Vagina (tissue), 2 donors: Measurements from ENCODE around the gene CSNK1D. TPM values are rescaled to one million over a fixed set of nuclear protein-coding genes. Genes with fewer than 3 reads are reported as not detected.

ENCODE experiments used
- DNase-seq, 2 donors: peaks; one replicate each; pipeline ENCODE4 v3.0.0-alpha.2; 2017; ENCODE audit errors: extremely low spot score in 2 of 2
- H3K27ac ChIP-seq: fragments of 200-600 bp; sonication (generic); one replicate; pipeline ENCODE4 v1.5.1; 2019
- H3K27me3 ChIP-seq: fragments of 200-600 bp; sonication (generic); one replicate; pipeline ENCODE4 v1.5.1; 2019
- H3K36me3 ChIP-seq, 2 donors: fragments of 200-600 bp; sonication (generic); one replicate each; pipeline ENCODE4 v1.5.1; 2017 to 2019
- H3K4me1 ChIP-seq: fragments of 200-600 bp; sonication (generic); one replicate; pipeline ENCODE4 v1.5.1; 2019
- H3K4me3 ChIP-seq, 2 donors: fragments of 200-600 bp; sonication (generic); 1 replicate in 1 of 2; 2 replicates in 1 of 2; pipeline ENCODE4 v1.5.1; 2016 to 2019
- H3K9me3 ChIP-seq: fragments of 200-600 bp; sonication (generic); one replicate; pipeline ENCODE4 v1.5.1; 2019
- POLR2A ChIP-seq, 2 donors: fragments of 450-650 bp; IDR thresholded peaks; one replicate each; pipeline ENCODE4 v1.6.1; 2017; ENCODE audit warnings: antibody characterized with exemption in 2 of 2, mild to moderate bottlenecking in 2 of 2, moderate library complexity in 2 of 2
- POLR2AphosphoS5 ChIP-seq, 2 donors: sonication (generic); formaldehyde crosslinking; IDR thresholded peaks; one replicate each; pipeline ENCODE4 v1.9.0; 2017; ENCODE audit warnings: antibody characterized with exemption in 2 of 2, mild to moderate bottlenecking in 2 of 2, low read depth in 1 of 2; ENCODE audit not compliant: insufficient read depth in 1 of 2
- intact Hi-C: fragments of 100-400 bp; cut with DNase I; formaldehyde crosslinking; loops from one replicate; pipeline ENCODE4 v1.15.1; 2023
- total RNA-seq: library from RNA; depleted of rRNA; stranded (reverse); fragments of >200 nt; gene quantifications from one replicate; pipeline ENCODE4 v1.2.3, GENCODE V29; 2016
- TF ChIP-seq, protein P1 (sequence below), 3 experiments: fragments of 450-650 bp in 2 of 3; fragments of 200-600 bp in 1 of 3; sonication (generic) in 1 of 3; IDR thresholded peaks; one replicate each; pipeline ENCODE4 v1.5.1; 2017 to 2019; ENCODE audit warnings: antibody characterized with exemption in 3 of 3, mild to moderate bottlenecking in 2 of 3, moderate library complexity in 2 of 3

Gene CSNK1D
- total RNA-seq, 1 donor from 2014 or later = 67.8 TPM

DNA sequence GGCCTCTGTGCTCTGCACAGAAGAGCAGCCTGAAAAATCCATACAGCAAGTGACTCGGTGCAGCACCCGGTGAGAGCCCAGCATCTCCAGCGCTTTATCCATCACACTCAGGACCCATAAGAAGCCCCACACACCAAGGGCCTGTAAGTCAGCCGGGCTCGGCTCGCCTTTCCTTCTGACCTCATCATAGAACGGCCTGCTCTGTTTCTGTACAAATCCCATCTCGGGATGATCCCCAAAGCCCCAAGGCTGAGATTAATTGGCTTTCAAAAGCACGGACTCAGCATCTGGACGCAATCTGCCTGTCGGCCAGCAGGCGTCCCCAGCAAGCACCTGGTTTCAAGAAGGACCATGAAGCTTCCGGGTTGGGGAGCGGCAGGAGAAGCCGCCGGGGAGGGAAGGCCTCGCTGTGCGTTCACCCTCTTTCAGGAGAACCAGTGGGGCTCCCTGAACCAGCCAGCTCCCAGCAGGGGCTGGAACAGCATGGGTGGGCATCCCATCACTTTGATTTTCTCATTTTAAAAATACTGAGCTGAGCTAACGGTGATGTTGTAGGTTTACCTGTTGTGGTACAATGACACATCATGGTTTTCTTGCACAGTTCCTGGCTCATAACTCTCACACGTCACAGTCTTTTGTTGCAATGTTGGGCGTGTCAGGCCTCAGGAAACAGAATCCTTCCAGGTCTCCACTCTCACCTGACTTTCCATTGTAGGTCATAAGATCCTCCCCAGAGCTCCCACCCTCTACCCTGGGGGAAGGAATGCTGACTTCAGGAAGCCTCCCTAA is 67.6 kb downstream of the CSNK1D start:
- no peaks in the 10 kb centered on the region for H3K9me3 ChIP-seq
- H3K36me3 ChIP-seq = no peaks in the 10 kb centered on the region
- peak overlapping the region; percentile 74 for H3K27ac ChIP-seq
- intact Hi-C loops = loop anchor here (10.0 kb wide), 1 partner anchor 119 kb away; no protein-coding TSS in a partner anchor
- TF ChIP-seq POLR2A (IDR thresholded peaks at IDR 0.05) = no peak
- peak; percentile 83 for TF ChIP-seq POLR2AphosphoS5 (IDR thresholded peaks at IDR 0.05; ENCODE audit: insufficient read depth in 1 of 2, low read depth in 1 of 2)
- TF ChIP-seq, protein P1, sequence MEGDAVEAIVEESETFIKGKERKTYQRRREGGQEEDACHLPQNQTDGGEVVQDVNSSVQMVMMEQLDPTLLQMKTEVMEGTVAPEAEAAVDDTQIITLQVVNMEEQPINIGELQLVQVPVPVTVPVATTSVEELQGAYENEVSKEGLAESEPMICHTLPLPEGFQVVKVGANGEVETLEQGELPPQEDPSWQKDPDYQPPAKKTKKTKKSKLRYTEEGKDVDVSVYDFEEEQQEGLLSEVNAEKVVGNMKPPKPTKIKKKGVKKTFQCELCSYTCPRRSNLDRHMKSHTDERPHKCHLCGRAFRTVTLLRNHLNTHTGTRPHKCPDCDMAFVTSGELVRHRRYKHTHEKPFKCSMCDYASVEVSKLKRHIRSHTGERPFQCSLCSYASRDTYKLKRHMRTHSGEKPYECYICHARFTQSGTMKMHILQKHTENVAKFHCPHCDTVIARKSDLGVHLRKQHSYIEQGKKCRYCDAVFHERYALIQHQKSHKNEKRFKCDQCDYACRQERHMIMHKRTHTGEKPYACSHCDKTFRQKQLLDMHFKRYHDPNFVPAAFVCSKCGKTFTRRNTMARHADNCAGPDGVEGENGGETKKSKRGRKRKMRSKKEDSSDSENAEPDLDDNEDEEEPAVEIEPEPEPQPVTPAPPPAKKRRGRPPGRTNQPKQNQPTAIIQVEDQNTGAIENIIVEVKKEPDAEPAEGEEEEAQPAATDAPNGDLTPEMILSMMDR (IDR thresholded peaks at IDR 0.05) = peak; percentile 64 to 93 (median 85)
- no peaks in the 10 kb centered on the region for H3K27me3 ChIP-seq
- peaks cover 21% of the 10 kb centered on the region for H3K4me1 ChIP-seq
- H3K4me3 ChIP-seq = no peak overlapping the region
- no peak for DNase-seq

DNA sequence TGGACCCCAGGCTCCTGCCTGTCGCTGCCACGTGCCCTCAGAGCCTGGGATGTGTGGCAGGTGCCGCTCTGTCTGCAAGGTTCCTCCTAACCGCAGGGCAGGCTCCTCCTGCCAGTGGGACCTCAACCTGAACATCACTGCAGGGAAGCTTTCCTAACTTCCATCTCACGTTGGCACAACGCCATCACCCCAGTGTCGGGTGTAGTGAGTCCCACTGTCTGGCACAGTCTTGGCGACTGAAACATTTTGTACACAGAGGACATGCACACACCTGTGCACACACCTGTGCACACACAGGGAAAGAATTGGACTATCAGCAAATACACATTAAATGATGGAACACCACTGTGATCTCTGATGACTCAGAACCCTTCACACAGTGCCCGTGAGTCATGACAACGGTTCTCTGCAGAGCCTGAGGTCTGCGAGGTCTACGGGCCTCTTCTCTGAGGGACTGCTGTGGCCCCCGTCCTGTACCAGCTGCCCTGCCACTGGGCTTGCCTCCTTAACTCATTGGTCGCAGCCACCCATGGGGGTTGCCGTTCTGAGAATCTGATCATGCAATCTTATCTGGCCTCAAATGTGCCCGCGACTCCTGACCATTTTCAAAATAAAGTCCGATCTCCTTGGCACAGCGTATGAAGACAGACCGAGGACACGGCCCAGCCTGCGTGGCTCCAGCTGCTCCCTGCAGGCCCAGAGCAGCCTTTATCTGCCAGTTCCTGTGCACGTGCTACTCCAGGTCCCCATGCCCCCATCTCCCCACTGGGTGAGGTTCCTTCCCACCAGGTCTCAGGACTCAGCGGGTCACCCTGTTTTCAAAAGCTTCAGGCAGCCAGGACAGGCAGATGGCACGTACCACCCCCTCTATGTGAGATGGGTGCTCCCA is 68.4 kb downstream of the CSNK1D start:
- Histone ChIP-seq H3K36me3 (no peaks in the 10 kb centered on the region), H3K4me3 (no peak overlapping the region), H3K27me3 (no peaks in the 10 kb centered on the region), H3K9me3 (no peaks in the 10 kb centered on the region), H3K4me1 (peaks cover 21% of the 10 kb centered on the region), H3K27ac (peak overlapping the region; percentile 74)
- TF ChIP-seq, protein P1 (IDR thresholded peaks at IDR 0.05) = no peak
- no peak for TF ChIP-seq POLR2AphosphoS5 (IDR thresholded peaks at IDR 0.05; ENCODE audit: insufficient read depth in 1 of 2, low read depth in 1 of 2)
- no peak for TF ChIP-seq POLR2A (IDR thresholded peaks at IDR 0.05)
- intact Hi-C loops = loop anchor here (10.0 kb wide), 1 partner anchor 120 kb away; no protein-coding TSS in a partner anchor
- no peak for DNase-seq

DNA sequence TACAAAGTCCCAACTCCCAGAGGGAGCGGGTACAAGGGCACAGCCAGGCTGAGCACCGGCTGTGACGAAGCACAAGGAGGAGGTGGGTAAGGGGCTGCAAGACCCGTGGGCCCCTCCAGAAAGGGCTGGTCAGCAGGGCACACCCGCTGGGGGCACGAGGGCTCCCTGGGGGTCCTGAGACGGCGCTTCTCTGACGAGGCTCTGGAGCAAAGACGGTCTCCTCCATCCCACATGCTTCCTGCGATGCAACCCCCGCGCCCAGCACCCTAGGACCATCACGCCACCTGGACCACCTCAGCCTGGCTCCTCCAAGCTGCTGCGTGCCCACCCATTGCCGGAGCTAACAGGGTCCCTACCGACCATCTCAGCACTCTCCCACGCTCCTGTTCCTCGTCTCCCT is 69.6 kb downstream of the CSNK1D start:
- Histone ChIP-seq H3K36me3 (peaks cover 0 to 6% of the 10 kb centered on the region in 2 donors), H3K27me3 (no peaks in the 10 kb centered on the region), H3K27ac (no peak overlapping the region), H3K9me3 (no peaks in the 10 kb centered on the region), H3K4me1 (peaks cover 21% of the 10 kb centered on the region), H3K4me3 (no peak overlapping the region)
- no peak for TF ChIP-seq POLR2AphosphoS5 (IDR thresholded peaks at IDR 0.05; ENCODE audit: insufficient read depth in 1 of 2, low read depth in 1 of 2)
- TF ChIP-seq, protein P1 (IDR thresholded peaks at IDR 0.05) = no peak
- no peak for TF ChIP-seq POLR2A (IDR thresholded peaks at IDR 0.05)
- intact Hi-C loops = loop anchor here (10.0 kb wide), 1 partner anchor 121 kb away; no protein-coding TSS in a partner anchor
- no peak for DNase-seq

DNA sequence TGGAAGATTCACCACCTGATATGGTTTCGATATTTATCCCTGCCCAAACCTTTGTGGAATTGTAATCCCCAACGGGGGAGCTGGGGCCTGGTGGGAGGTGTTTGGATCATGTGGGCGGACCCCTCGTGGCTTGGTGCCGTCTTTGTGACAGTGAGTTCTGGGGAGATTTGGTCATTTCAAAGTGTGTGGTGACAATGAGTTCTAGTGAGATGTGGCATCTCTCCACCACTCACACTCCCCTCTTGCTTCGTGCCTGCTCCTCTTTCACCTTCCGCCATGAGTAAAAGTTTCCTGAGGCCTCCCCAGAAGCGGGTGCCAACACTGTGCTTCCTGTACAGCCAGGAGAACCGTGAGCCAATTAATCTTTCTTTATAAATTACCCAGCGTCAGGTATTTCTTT is 70.5 kb downstream of the CSNK1D start:
- H3K36me3 ChIP-seq = peaks cover 0 to 6% of the 10 kb centered on the region in 2 donors
- no peak overlapping the region for H3K4me3 ChIP-seq
- no peaks in the 10 kb centered on the region for H3K27me3 ChIP-seq
- TF ChIP-seq POLR2AphosphoS5 (IDR thresholded peaks at IDR 0.05; ENCODE audit: insufficient read depth in 1 of 2, low read depth in 1 of 2) (no peak), POLR2A (IDR thresholded peaks at IDR 0.05) (no peak)
- TF ChIP-seq, protein P1 (IDR thresholded peaks at IDR 0.05) = no peak
- H3K27ac ChIP-seq = no peak overlapping the region
- H3K4me1 ChIP-seq = peaks cover 21% of the 10 kb centered on the region
- intact Hi-C loops = loop anchor here (10.0 kb wide), 1 partner anchor 122 kb away; no protein-coding TSS in a partner anchor
- no peak for DNase-seq
- H3K9me3 ChIP-seq = no peaks in the 10 kb centered on the region
